Measurements from ENCODE around the gene SLC6A13. TPM values are rescaled to one million over a fixed set of nuclear protein-coding genes. Genes with fewer than 3 reads are reported as not detected.

SLC6A13 gene
- polyA plus RNA-seq, 1 experiment, result not detected

- no peaks in the 10 kb centered on the region for H3K9me3 ChIP-seq (ENCODE audit: control insufficient read depth, insufficient read depth, low read length)
- POLR2A ChIA-PET, result no interaction called here
- CTCF ChIA-PET, result no interaction called here
Measured at GRCh38 chr12:295132-295531, 32.5 kb upstream of the SLC6A13 start.

GRCh38 chr12:293199-293598, 30.6 kb upstream of the SLC6A13 start:
- POLR2A ChIA-PET, result no interaction called here
- no peak for TF ChIP-seq CTCF (IDR thresholded peaks at IDR 0.05; ENCODE audit: low read depth, low read length)
- no peak overlapping the region for H3K4me3 ChIP-seq (ENCODE audit: low read depth, low read length)
- no peak for DNase-seq (ENCODE audit: low read depth, low spot score)
- H3K9me3 ChIP-seq (ENCODE audit: control insufficient read depth, insufficient read depth, low read length), result no peaks in the 10 kb centered on the region
- no peak overlapping the region for H3K27ac ChIP-seq (ENCODE audit: low read depth, low read length)
- CTCF ChIA-PET, result no interaction called here
- no peaks in the 10 kb centered on the region for H3K27me3 ChIP-seq (ENCODE audit: control insufficient read depth, insufficient read depth, low read length)

More at GRCh38 chr12:295132-295531, 32.5 kb upstream of the SLC6A13 start:
- no peak for DNase-seq (ENCODE audit: low read depth, low spot score)
- Histone ChIP-seq H3K27ac (ENCODE audit: low read depth, low read length) (no peak overlapping the region), H3K27me3 (ENCODE audit: control insufficient read depth, insufficient read depth, low read length) (no peaks in the 10 kb centered on the region), H3K4me3 (ENCODE audit: low read depth, low read length) (no peak overlapping the region)
- TF ChIP-seq CTCF (IDR thresholded peaks at IDR 0.05; ENCODE audit: low read depth, low read length), result no peak

GRCh38 chr12:292186-292585, 29.6 kb upstream of the SLC6A13 start:
- CTCF ChIA-PET, result no interaction called here
- POLR2A ChIA-PET, result interaction anchor here (0.6 kb wide), 1 partner anchor 50 kb away, joined by 3 read pairs; no protein-coding TSS in a partner anchor
- no peak overlapping the region for H3K27ac ChIP-seq (ENCODE audit: low read depth, low read length)
- no peaks in the 10 kb centered on the region for H3K9me3 ChIP-seq (ENCODE audit: control insufficient read depth, insufficient read depth, low read length)
- H3K4me3 ChIP-seq (ENCODE audit: low read depth, low read length), result no peak overlapping the region
- TF ChIP-seq CTCF (IDR thresholded peaks at IDR 0.05; ENCODE audit: low read depth, low read length), result no peak
- DNase-seq (ENCODE audit: low read depth, low spot score), result no peak
- no peaks in the 10 kb centered on the region for H3K27me3 ChIP-seq (ENCODE audit: control insufficient read depth, insufficient read depth, low read length)

GRCh38 chr12:291153-291723, 28.6 kb upstream of the SLC6A13 start:
- no peak for TF ChIP-seq CTCF (IDR thresholded peaks at IDR 0.05; ENCODE audit: low read depth, low read length)
- no peaks in the 10 kb centered on the region for H3K9me3 ChIP-seq (ENCODE audit: control insufficient read depth, insufficient read depth, low read length)
- no peak overlapping the region for H3K4me3 ChIP-seq (ENCODE audit: low read depth, low read length)
- no peaks in the 10 kb centered on the region for H3K27me3 ChIP-seq (ENCODE audit: control insufficient read depth, insufficient read depth, low read length)
- POLR2A ChIA-PET, result no interaction called here
- CTCF ChIA-PET, result no interaction called here
- no peak overlapping the region for H3K27ac ChIP-seq (ENCODE audit: low read depth, low read length)
- no peak for DNase-seq (ENCODE audit: low read depth, low spot score)

- ChIA-PET POLR2A (no interaction called here), CTCF (no interaction called here)
- Histone ChIP-seq H3K27me3 (ENCODE audit: control insufficient read depth, insufficient read depth, low read length) (no peaks in the 10 kb centered on the region), H3K4me3 (ENCODE audit: low read depth, low read length) (no peak overlapping the region), H3K27ac (ENCODE audit: low read depth, low read length) (no peak overlapping the region), H3K9me3 (ENCODE audit: control insufficient read depth, insufficient read depth, low read length) (no peaks in the 10 kb centered on the region)
- DNase-seq (ENCODE audit: low read depth, low spot score), result no peak
- no peak for TF ChIP-seq CTCF (IDR thresholded peaks at IDR 0.05; ENCODE audit: low read depth, low read length)
Measured at GRCh38 chr12:288687-289086, 26.1 kb upstream of the SLC6A13 start.
